Prostate gland (tissue), 2 donors: ENCODE data around the gene MUC5AC. TPM values are rescaled to one million over a fixed set of nuclear protein-coding genes. Genes with fewer than 3 reads are reported as not detected.
"Not testable (repeated sequence)": the region's sequence is repeated elsewhere in the genome, so short reads cannot be mapped to it uniquely, and the experiment has no call there.

Source experiments
- DNase-seq: peaks from one replicate; pipeline ENCODE4 v3.0.0-alpha.2; 2019; ENCODE audit warnings: low spot score
- H3K27ac ChIP-seq, 2 donors: fragments of 200-600 bp; sonication (generic); 2 replicates each; pipeline ENCODE4 v1.5.1; 2017 to 2019
- H3K27me3 ChIP-seq: fragments of 200-600 bp; sonication (generic); replicated peaks from 2 replicates; pipeline ENCODE4 v1.5.1; 2019; ENCODE audit not compliant: insufficient read depth
- H3K36me3 ChIP-seq, 2 donors: fragments of 200-600 bp; sonication (generic); 1 replicate in 1 of 2; 2 replicates in 1 of 2; pipeline versions ENCODE4 v1.5.1 to v1.8.1; 2017 to 2019
- H3K4me1 ChIP-seq: fragments of 200-600 bp; sonication (generic); replicated peaks from 2 replicates; pipeline ENCODE4 v1.5.1; 2019
- H3K4me3 ChIP-seq, 2 donors: fragments of 200-600 bp; sonication (generic); 2 replicates each; pipeline ENCODE4 v1.5.1; 2017 to 2019
- H3K9me3 ChIP-seq: fragments of 200-600 bp; sonication (generic); 2 replicates; pipeline ENCODE4 v1.5.1; 2017
- CTCF ChIP-seq, 4 experiments: fragments of 200-600 bp in 2 of 4; fragments of 450-650 bp in 2 of 4; sonication (generic) in 2 of 4; IDR thresholded peaks; 1 replicate in 3 of 4; 2 replicates in 1 of 4; pipeline ENCODE4 v1.5.1; 2016 to 2019; ENCODE audit warnings: antibody characterized with exemption in 4 of 4, mild to moderate bottlenecking in 2 of 4, moderate library complexity in 2 of 4
- POLR2A ChIP-seq: fragments of 450-650 bp; IDR thresholded peaks from one replicate; pipeline ENCODE4 v1.6.1; 2016; ENCODE audit warnings: antibody characterized with exemption, mild to moderate bottlenecking
- POLR2AphosphoS5 ChIP-seq: sonication (generic); formaldehyde crosslinking; IDR thresholded peaks from one replicate; pipeline ENCODE4 v1.6.1; 2017; ENCODE audit warnings: antibody characterized with exemption
- WGBS: methylation state at CpG from one replicate; pipeline ENCODE4 v1.1.5; 2018; 5-methylcytosine and 5-hydroxymethylcytosine counted together
- intact Hi-C: fragments of 100-400 bp; cut with DNase I; formaldehyde crosslinking; loops from one replicate; pipeline ENCODE4 v1.14.2; 2022
- total RNA-seq, 2 donors: library from RNA; depleted of rRNA; stranded (reverse); fragments of >200 nt; gene quantifications; one replicate each; pipeline ENCODE4 v1.1.0, GENCODE V29; 2016

The MUC5AC gene
- total RNA-seq, 2 donors from 2014 or later: 0.05 to 0.45 TPM

- Histone ChIP-seq H3K9me3 (no peaks in the 10 kb centered on the region), H3K4me3 (no peak overlapping the region), H3K4me1 (no peaks in the 10 kb centered on the region), H3K36me3 (no peaks in the 10 kb centered on the region), H3K27me3 (no peaks in the 10 kb centered on the region), H3K27ac (no peak overlapping the region)
- WGBS: 57% methylated on average over 2 of the region's 3 CpGs
- TF ChIP-seq POLR2A: no peak
- no peak for TF ChIP-seq POLR2AphosphoS5
- intact Hi-C loops: no loop called here
- DNase-seq: no peak
Measured at GRCh38 chr11:1171223-1171984, 13.7 kb downstream of the MUC5AC start.

- DNase-seq: no peak
- Histone ChIP-seq H3K4me3 (no peak overlapping the region), H3K9me3 (no peaks in the 10 kb centered on the region), H3K27me3 (no peaks in the 10 kb centered on the region), H3K4me1 (no peaks in the 10 kb centered on the region), H3K27ac (no peak overlapping the region), H3K36me3 (no peaks in the 10 kb centered on the region)
- 90% methylated on average over 22 of the region's 22 CpGs for WGBS
- TF ChIP-seq CTCF (IDR thresholded peaks at IDR 0.05) (no peak), POLR2A (no peak), POLR2AphosphoS5 (no peak)
- intact Hi-C loops: no loop called here
Measured at GRCh38 chr11:1171985-1172728, 14.4 kb downstream of the MUC5AC start.

GRCh38 chr11:1172729-1173117 is 15.0 kb downstream of the MUC5AC start:
- no peaks in the 10 kb centered on the region for H3K9me3 ChIP-seq
- no peak for TF ChIP-seq CTCF (IDR thresholded peaks at IDR 0.05)
- TF ChIP-seq POLR2AphosphoS5: no peak
- TF ChIP-seq POLR2A: no peak
- H3K4me1 ChIP-seq: no peaks in the 10 kb centered on the region
- H3K27ac ChIP-seq: no peak overlapping the region
- intact Hi-C loops: no loop called here
- no peak for DNase-seq
- 93% methylated on average over 4 of the region's 4 CpGs for WGBS
- no peak overlapping the region for H3K4me3 ChIP-seq
- H3K27me3 ChIP-seq: no peaks in the 10 kb centered on the region
- H3K36me3 ChIP-seq: no peaks in the 10 kb centered on the region

- DNase-seq, H3K4me3 ChIP-seq, H3K27me3 ChIP-seq, H3K4me1 ChIP-seq, H3K9me3 ChIP-seq, H3K27ac ChIP-seq, intact Hi-C loops, H3K36me3 ChIP-seq: not testable (repeated sequence)
- 90% methylated on average over 3 of the region's 3 CpGs for WGBS
Measured at GRCh38 chr11:1173396-1173795, 15.6 kb downstream of the MUC5AC start.

- Histone ChIP-seq H3K27ac (no peak overlapping the region), H3K4me1 (no peaks in the 10 kb centered on the region)
- no peak for DNase-seq
Measured at GRCh38 chr11:1174441-1175370, 17.0 kb downstream of the MUC5AC start.

More at GRCh38 chr11:1174441-1175370, 17.0 kb downstream of the MUC5AC start:
- intact Hi-C loops: no loop called here
- H3K4me3 ChIP-seq: no peak overlapping the region
- WGBS: 89% methylated on average over 21 of the region's 39 CpGs
- H3K9me3 ChIP-seq: no peaks in the 10 kb centered on the region
- TF ChIP-seq CTCF (IDR thresholded peaks at IDR 0.05) (no peak), POLR2A (no peak), POLR2AphosphoS5 (no peak)
- H3K36me3 ChIP-seq: no peaks in the 10 kb centered on the region
- H3K27me3 ChIP-seq: no peaks in the 10 kb centered on the region
